CD14-positive monocyte (primary cell): Measurements from ENCODE around the gene NHLH2. TPM values are rescaled to one million over a fixed set of nuclear protein-coding genes. Genes with fewer than 3 reads are reported as not detected.

Experiments used
- DNase-seq, 3 donors: peaks; one replicate each; pipeline ENCODE4 v3.0.0-alpha.2; 2011 to 2022
- H2AFZ ChIP-seq: 2 replicates; pipeline ENCODE4 v1.6.0; 2012; ENCODE audit warnings: mild to moderate bottlenecking, low read depth, low read length, inconsistent platforms; ENCODE audit not compliant: insufficient read depth, poor library complexity, severe bottlenecking
- H3K27ac ChIP-seq, 2 donors: 1 replicate in 1 of 2; 2 replicates in 1 of 2; pipeline ENCODE4 v1.5.1; 2012 to 2013; ENCODE audit warnings: low read length in 2 of 2, control low read depth in 1 of 2, inconsistent platforms in 1 of 2, low read depth in 1 of 2, mild to moderate bottlenecking in 1 of 2
- H3K27me3 ChIP-seq, 2 donors: one replicate each; pipeline versions ENCODE4 v1.6.0 to v1.6.1; 2011 to 2013; ENCODE audit warnings: low read length in 2 of 2; ENCODE audit not compliant: control insufficient read depth in 2 of 2, insufficient read depth in 2 of 2
- H3K36me3 ChIP-seq, 2 donors: replicated peaks in 1 of 2; 1 replicate in 1 of 2; 2 replicates in 1 of 2; pipeline versions ENCODE4 v1.5.1 to v1.6.1; 2012 to 2013; ENCODE audit warnings: low read length in 2 of 2, control low read depth in 1 of 2, inconsistent platforms in 1 of 2, mild to moderate bottlenecking in 1 of 2; ENCODE audit not compliant: insufficient read depth in 2 of 2, control insufficient read depth in 1 of 2
- H3K4me1 ChIP-seq, 2 donors: 1 replicate in 1 of 2; 2 replicates in 1 of 2; pipeline versions ENCODE4 v1.5.1 to v1.6.1; 2012 to 2013; ENCODE audit warnings: low read length in 2 of 2, control low read depth in 1 of 2, inconsistent platforms in 1 of 2, mild to moderate bottlenecking in 1 of 2, moderate library complexity in 1 of 2; ENCODE audit not compliant: insufficient read depth in 2 of 2, control insufficient read depth in 1 of 2
- H3K4me2 ChIP-seq: replicated peaks from 2 replicates; pipeline ENCODE3; 2012; ENCODE audit warnings: low read length, moderate library complexity, mild to moderate bottlenecking; ENCODE audit not compliant: poor library complexity, severe bottlenecking; ENCODE audit errors: extremely low read depth
- H3K4me3 ChIP-seq, 3 experiments: fragments of 200-600 bp in 1 of 3; sonication (generic) in 1 of 3; replicated peaks in 1 of 3; 1 replicate in 2 of 3; 2 replicates in 1 of 3; pipeline ENCODE4 v1.5.1; 2011 to 2013; ENCODE audit warnings: low read length in 3 of 3, mild to moderate bottlenecking in 3 of 3, control low read depth in 2 of 3, low read depth in 2 of 3, inconsistent platforms in 1 of 3, moderate library complexity in 1 of 3
- H3K79me2 ChIP-seq: 2 replicates; pipeline ENCODE4 v1.6.0; 2012; ENCODE audit warnings: mild to moderate bottlenecking, control low read depth, inconsistent platforms, low read length, moderate library complexity; ENCODE audit not compliant: insufficient read depth
- H3K9ac ChIP-seq: 2 replicates; pipeline ENCODE4 v1.6.0; 2017; ENCODE audit warnings: low read length, mild to moderate bottlenecking; ENCODE audit not compliant: insufficient read depth, poor library complexity, severe bottlenecking
- H3K9me3 ChIP-seq, 2 donors: replicated peaks in 1 of 2; 1 replicate in 1 of 2; 2 replicates in 1 of 2; pipeline versions ENCODE4 v1.5.1 to v1.6.1; 2012 to 2013; ENCODE audit warnings: low read length in 2 of 2, control low read depth in 1 of 2; ENCODE audit not compliant: control insufficient read depth in 1 of 2, insufficient read depth in 1 of 2
- H4K20me1 ChIP-seq: 2 replicates; pipeline ENCODE4 v1.6.0; 2012; ENCODE audit warnings: mild to moderate bottlenecking, low read length, control low read depth, moderate library complexity; ENCODE audit not compliant: insufficient read depth
- H3K27ac Mint-ChIP-seq, 7 donors: one replicate each; pipeline ENCODE4 v1.8.0; 2020; ENCODE audit warnings: mild to moderate bottlenecking in 7 of 7, mixed read lengths in 7 of 7, moderate library complexity in 6 of 7, inconsistent platforms in 2 of 7
- H3K27me3 Mint-ChIP-seq, 3 donors: one replicate each; pipeline ENCODE4 v1.8.0; 2021 to 2022; ENCODE audit warnings: low read depth in 3 of 3, mild to moderate bottlenecking in 3 of 3, mixed read lengths in 3 of 3, moderate library complexity in 3 of 3, inconsistent platforms in 1 of 3
- H3K36me3 Mint-ChIP-seq, 2 donors: one replicate each; pipeline ENCODE4 v1.8.0; 2020; ENCODE audit warnings: mixed read lengths in 2 of 2, inconsistent platforms in 1 of 2, mild to moderate bottlenecking in 1 of 2
- H3K4me1 Mint-ChIP-seq: one replicate; pipeline ENCODE4 v1.8.0; 2020; ENCODE audit warnings: mild to moderate bottlenecking, mixed read lengths
- H3K4me3 Mint-ChIP-seq, 2 donors: one replicate each; pipeline ENCODE4 v1.8.0; 2020; ENCODE audit warnings: mild to moderate bottlenecking in 2 of 2, mixed read lengths in 2 of 2, moderate library complexity in 1 of 2
- H3K9me3 Mint-ChIP-seq, 7 donors: one replicate each; pipeline ENCODE4 v1.8.0; 2020 to 2022; ENCODE audit warnings: mixed read lengths in 7 of 7, mild to moderate bottlenecking in 6 of 7, moderate library complexity in 6 of 7, inconsistent platforms in 2 of 7
- CTCF ChIP-seq: fragments of 200-600 bp; IDR thresholded peaks from one replicate; pipeline ENCODE4 v1.8.0; 2022; ENCODE audit warnings: antibody characterized with exemption, mild to moderate bottlenecking
- WGBS: methylation state at CpG from one replicate; pipeline ENCODE4 v1.1.5; 2013; ENCODE audit warnings: missing lambda C conversion rate; ENCODE audit not compliant: insufficient coverage; 5-methylcytosine and 5-hydroxymethylcytosine counted together
- intact Hi-C, 2 donors: fragments of 100-400 bp; cut with micrococcal nuclease; formaldehyde crosslinking; loops; one replicate each; pipeline versions ENCODE4 v1.15.0 to v1.15.1; 2023
- polyA plus RNA-seq, 3 donors: library from polyadenylated mRNA; depleted of rRNA in 1 of 3; unstranded in 2 of 3; stranded (reverse) in 1 of 3; fragments of 300-500 nt in 2 of 3; fragments of >200 nt in 1 of 3; fragmentation: Illumina TruSeq in 2 of 3; gene quantifications; 1 replicate in 2 of 3; 2 replicates in 1 of 3; pipeline ENCODE4 v1.2.3, GENCODE V29; 2012 to 2021

The NHLH2 gene
- polyA plus RNA-seq, 3 donors: 0.03 TPM; not detected in 2

- Mint-ChIP-seq H3K36me3 (peaks cover 3% of the 10 kb centered on the region in 2 donors), H3K27ac (peak overlapping the region in 1 of 7 donors; percentile 31), H3K4me3 (no peak overlapping the region), H3K27me3 (peaks cover 29 to 37% (median 32%) of the 10 kb centered on the region in 3 donors), H3K4me1 (peaks cover 37% of the 10 kb centered on the region), H3K9me3 (peaks cover 0 to 6% (median 2%) of the 10 kb centered on the region in 7 donors)
- peak in 1 of 3 donors; percentile 63 for DNase-seq
- H3K9me3 ChIP-seq: peaks cover 0 to 4% of the 10 kb centered on the region in 2 donors
- H3K79me2 ChIP-seq: no peaks in the 10 kb centered on the region
- no peaks in the 10 kb centered on the region for H3K36me3 ChIP-seq
- peaks cover 21 to 31% of the 10 kb centered on the region in 2 donors for H3K4me1 ChIP-seq
- no peak overlapping the region for H3K4me2 ChIP-seq
- no peak for TF ChIP-seq CTCF
- no peak overlapping the region for H2AFZ ChIP-seq
- H3K4me3 ChIP-seq: no peak overlapping the region
- intact Hi-C loops: loop anchor here in 1 of 2 donors (5.0 kb wide), 2 partner anchors 35 to 145 kb away; partner anchors contain the start of gene SLC22A15
- no peak overlapping the region for H3K27ac ChIP-seq
- 47% methylated on average over 7 of the region's 8 CpGs for WGBS
- H3K27me3 ChIP-seq: peaks cover 30 to 31% of the 10 kb centered on the region in 2 donors
- H4K20me1 ChIP-seq: no peaks in the 10 kb centered on the region
- H3K9ac ChIP-seq: no peak overlapping the region
Observed at GRCh38 chr1:115832651-115833050, 8.3 kb downstream of the NHLH2 start.

DNA sequence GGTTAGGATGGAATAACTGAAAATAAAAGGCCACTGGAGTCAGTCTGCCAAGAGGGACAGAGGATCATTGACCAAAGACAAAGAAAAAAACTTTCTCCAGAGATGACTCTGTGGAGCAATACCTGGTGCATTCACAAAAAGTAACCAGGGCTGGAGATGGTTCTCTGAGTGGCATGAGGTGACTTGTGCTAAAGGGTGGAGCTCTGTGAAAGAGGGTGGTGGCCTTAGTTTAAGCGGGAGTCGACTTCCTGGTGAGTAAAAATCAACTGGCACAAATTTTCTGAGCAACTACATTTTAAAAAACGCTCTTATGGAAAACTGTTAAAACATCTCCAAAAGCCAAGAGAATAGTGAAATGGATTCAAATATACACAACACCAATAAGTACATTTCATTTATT is 10.0 kb downstream of the NHLH2 start:
- peaks cover 12 to 21% (median 16%) of the 10 kb centered on the region in 3 donors for H3K27me3 Mint-ChIP-seq

More for the DNA sequence above, 10.0 kb downstream of the NHLH2 start:
- no peak overlapping the region for H3K4me3 Mint-ChIP-seq
- H3K4me1 ChIP-seq: peaks cover 32 to 45% of the 10 kb centered on the region in 2 donors
- H3K79me2 ChIP-seq: no peaks in the 10 kb centered on the region
- intact Hi-C loops: loop anchor here in 1 of 2 donors (5.0 kb wide), 2 partner anchors 36 to 146 kb away; partner anchors contain the start of gene SLC22A15
- H3K4me2 ChIP-seq: no peak overlapping the region
- H3K4me3 ChIP-seq: no peak overlapping the region
- peaks cover 13 to 14% of the 10 kb centered on the region in 2 donors for H3K27me3 ChIP-seq
- H3K9me3 ChIP-seq: no peaks in the 10 kb centered on the region
- no peak for TF ChIP-seq CTCF
- H3K36me3 Mint-ChIP-seq: peaks cover 0 to 3% of the 10 kb centered on the region in 2 donors
- H3K4me1 Mint-ChIP-seq: peaks cover 49% of the 10 kb centered on the region
- no peaks in the 10 kb centered on the region for H3K36me3 ChIP-seq
- DNase-seq: no peak
- no peaks in the 10 kb centered on the region for H4K20me1 ChIP-seq
- peaks cover 0 to 6% (median 1%) of the 10 kb centered on the region in 7 donors for H3K9me3 Mint-ChIP-seq
- WGBS: no CpG with 5 or more reads among the region's 3 CpGs
- H3K9ac ChIP-seq: no peak overlapping the region
- H2AFZ ChIP-seq: no peak overlapping the region
- no peak overlapping the region for H3K27ac ChIP-seq
- no peak overlapping the region for H3K27ac Mint-ChIP-seq
